Bronchial epithelial cell (primary cell): Measurements from ENCODE around the gene NLE1. TPM values are rescaled to one million over a fixed set of nuclear protein-coding genes. Genes with fewer than 3 reads are reported as not detected.
"Not testable (repeated sequence)": the region's sequence is repeated elsewhere in the genome, so short reads cannot be mapped to it uniquely, and the experiment has no call there.

ENCODE experiments used
- DNase-seq: peaks from one replicate; pipeline ENCODE4 v3.0.0-alpha.2; 2010; ENCODE audit warnings: low read depth
- FAIRE-seq: peaks from 2 replicates; lab custom pipeline; 2011; peaks lifted over from hg19 to GRCh38; lab: Jason Lieb, UNC
- H3K27me3 ChIP-seq: 2 replicates; pipeline ENCODE4 v1.5.1; 2011; ENCODE audit warnings: low read length; ENCODE audit not compliant: control insufficient read depth, insufficient read depth
- H3K36me3 ChIP-seq: 2 replicates; pipeline ENCODE4 v1.5.1; 2011; ENCODE audit warnings: low read length; ENCODE audit not compliant: control insufficient read depth, insufficient read depth
- H3K4me3 ChIP-seq: 2 replicates; pipeline ENCODE4 v1.5.1; 2011; ENCODE audit warnings: mild to moderate bottlenecking, low read depth, low read length, control low read depth
- total RNA-seq: library from RNA; depleted of rRNA; stranded (reverse); fragments of >200 nt; gene quantifications from 2 replicates; pipeline ENCODE4 v1.2.1, GENCODE V29; 2014
- TF ChIP-seq, protein P1 (sequence below): IDR thresholded peaks from 2 replicates; pipeline ENCODE4 v1.5.1; 2011; ENCODE audit warnings: mild to moderate bottlenecking, moderate library complexity, low read length, control low read depth, inconsistent platforms; ENCODE audit not compliant: insufficient read depth, severe bottlenecking

NLE1 gene
- total RNA-seq, 1 donor from 2014 or later: 32.4 TPM

GRCh38 chr17:35099908-35100307, 42.2 kb downstream of the NLE1 start:
- DNase-seq: no peak
- TF ChIP-seq, protein P1, sequence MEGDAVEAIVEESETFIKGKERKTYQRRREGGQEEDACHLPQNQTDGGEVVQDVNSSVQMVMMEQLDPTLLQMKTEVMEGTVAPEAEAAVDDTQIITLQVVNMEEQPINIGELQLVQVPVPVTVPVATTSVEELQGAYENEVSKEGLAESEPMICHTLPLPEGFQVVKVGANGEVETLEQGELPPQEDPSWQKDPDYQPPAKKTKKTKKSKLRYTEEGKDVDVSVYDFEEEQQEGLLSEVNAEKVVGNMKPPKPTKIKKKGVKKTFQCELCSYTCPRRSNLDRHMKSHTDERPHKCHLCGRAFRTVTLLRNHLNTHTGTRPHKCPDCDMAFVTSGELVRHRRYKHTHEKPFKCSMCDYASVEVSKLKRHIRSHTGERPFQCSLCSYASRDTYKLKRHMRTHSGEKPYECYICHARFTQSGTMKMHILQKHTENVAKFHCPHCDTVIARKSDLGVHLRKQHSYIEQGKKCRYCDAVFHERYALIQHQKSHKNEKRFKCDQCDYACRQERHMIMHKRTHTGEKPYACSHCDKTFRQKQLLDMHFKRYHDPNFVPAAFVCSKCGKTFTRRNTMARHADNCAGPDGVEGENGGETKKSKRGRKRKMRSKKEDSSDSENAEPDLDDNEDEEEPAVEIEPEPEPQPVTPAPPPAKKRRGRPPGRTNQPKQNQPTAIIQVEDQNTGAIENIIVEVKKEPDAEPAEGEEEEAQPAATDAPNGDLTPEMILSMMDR: no peak
- H3K27me3 ChIP-seq: no peaks in the 10 kb centered on the region
- H3K36me3 ChIP-seq: no peaks in the 10 kb centered on the region
- FAIRE-seq: no peak
- H3K4me3 ChIP-seq: no peak overlapping the region

GRCh38 chr17:35097776-35098175, 44.3 kb downstream of the NLE1 start:
- TF ChIP-seq, protein P1: no peak
- no peaks in the 10 kb centered on the region for H3K27me3 ChIP-seq
- no peaks in the 10 kb centered on the region for H3K36me3 ChIP-seq
- no peak overlapping the region for H3K4me3 ChIP-seq
- FAIRE-seq (no peak), DNase-seq (no peak)

- Histone ChIP-seq H3K27me3 (no peaks in the 10 kb centered on the region), H3K36me3 (no peaks in the 10 kb centered on the region), H3K4me3 (no peak overlapping the region)
- no peak for DNase-seq
- TF ChIP-seq, protein P1: no peak
- FAIRE-seq: no peak
Measured at GRCh38 chr17:35095741-35096140, 46.4 kb downstream of the NLE1 start.

DNA sequence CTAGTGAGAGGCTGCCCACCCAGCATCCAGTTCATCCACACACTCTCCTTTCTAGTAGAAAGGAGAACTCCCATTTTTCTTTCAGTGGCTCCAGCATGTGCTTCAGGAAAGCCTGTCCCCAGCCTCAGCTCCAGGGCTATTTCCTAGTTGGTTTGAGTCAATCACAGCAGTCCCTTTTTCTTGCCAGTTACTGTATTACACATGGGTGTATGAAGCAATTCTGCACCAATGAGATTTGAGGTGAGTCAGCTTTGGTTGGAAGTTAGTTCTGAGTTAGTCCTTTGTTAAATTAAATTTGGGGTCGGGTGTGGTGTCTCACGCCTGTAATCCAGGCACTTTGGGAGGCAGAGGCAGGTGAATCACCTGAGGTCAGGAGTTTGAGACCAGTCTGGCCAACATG, 47.2 kb downstream of the NLE1 start:
- H3K4me3 ChIP-seq: no peak overlapping the region
- no peaks in the 10 kb centered on the region for H3K36me3 ChIP-seq
- TF ChIP-seq, protein P1: no peak
- FAIRE-seq (peak; percentile 28), DNase-seq (peak; percentile 95)
- H3K27me3 ChIP-seq: no peaks in the 10 kb centered on the region

DNA sequence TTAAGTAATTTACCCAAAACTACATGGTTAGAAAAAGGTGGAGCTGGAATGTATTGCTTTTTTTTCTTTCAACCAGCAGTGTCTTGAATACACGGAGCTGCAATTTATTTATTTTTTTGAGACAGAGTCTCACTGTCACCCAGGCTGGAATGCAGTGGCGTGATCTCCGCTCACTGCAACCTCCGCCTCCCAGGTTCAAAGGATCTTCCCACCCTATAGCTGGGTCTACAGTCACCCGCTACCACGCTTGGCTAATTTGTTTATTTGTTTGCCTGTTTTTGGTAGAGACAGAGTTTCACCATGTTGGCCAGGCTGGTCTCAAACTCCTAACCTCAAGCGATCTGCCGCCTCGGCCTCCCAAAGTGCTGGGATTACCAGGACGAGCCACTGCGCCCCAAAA, 51.4 kb downstream of the NLE1 start:
- H3K27me3 ChIP-seq, H3K36me3 ChIP-seq, FAIRE-seq, DNase-seq, H3K4me3 ChIP-seq: not testable (repeated sequence)

DNA sequence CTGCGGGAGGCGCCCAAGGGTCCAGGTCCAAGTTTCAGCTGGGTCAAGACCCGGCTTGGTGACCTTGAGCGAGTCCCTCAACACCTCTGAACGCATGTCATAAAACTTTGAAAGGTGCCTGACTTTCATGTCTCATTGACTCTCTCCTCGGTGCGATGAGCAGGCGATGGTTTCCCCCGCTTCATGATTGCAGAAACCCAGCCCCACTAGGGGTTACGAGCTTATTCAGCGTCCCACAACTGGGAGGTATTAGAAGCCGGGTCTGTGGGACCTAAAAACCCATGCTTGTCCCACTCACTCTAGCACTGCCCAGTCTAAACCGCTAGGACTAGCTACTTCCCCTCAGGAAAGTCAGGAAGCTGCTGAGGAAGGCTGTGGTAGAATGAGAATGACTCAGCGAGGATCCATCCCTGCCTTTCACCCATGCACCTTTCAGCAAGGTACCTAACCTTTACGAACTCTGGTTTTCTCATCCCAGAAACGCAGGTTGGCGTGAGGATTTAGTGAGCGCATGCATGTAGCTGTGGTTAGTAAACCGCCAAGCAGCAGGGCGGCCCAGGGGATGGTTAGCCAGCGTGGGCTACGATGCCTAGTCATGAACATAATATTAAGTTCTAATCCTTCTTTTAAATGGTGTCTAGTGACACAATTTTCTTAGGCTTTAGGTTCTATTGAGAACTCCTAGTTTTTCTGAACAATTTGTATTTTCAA, 52.4 kb downstream of the NLE1 start:
- Histone ChIP-seq H3K4me3 (peak overlapping the region; percentile 41), H3K27me3 (no peaks in the 10 kb centered on the region), H3K36me3 (no peaks in the 10 kb centered on the region)
- no peak for FAIRE-seq
- DNase-seq: peak; percentile 76
- TF ChIP-seq, protein P1: no peak
